A673 (cell line): ENCODE measurements around the gene LRRC51. TPM values are rescaled to one million over a fixed set of nuclear protein-coding genes. Genes with fewer than 3 reads are reported as not detected.

ENCODE experiments used
- BruUV-seq: library from RNA; stranded (reverse); fragments of 400-500 nt; replicated peaks from 2 replicates; lab custom pipeline; 2021; lab: Mats Ljungman, UMichigan
- CTCF ChIA-PET: fragments of 300-600 bp; sonication (Branson Sonifier 250); formaldehyde crosslinking; loops from one replicate; lab custom pipeline; 2022; ENCODE audit warnings: antibody characterized with exemption; lab: Charles Lee
- POLR2A ChIA-PET: fragments of 300-600 bp; sonication (Branson Sonifier 250); formaldehyde crosslinking; loops from one replicate; lab custom pipeline; 2022; ENCODE audit warnings: antibody characterized with exemption; ENCODE audit not compliant: low non-redundant PET; lab: Charles Lee
- DNase-seq: peaks from one replicate; pipeline ENCODE4 v3.0.0-alpha.2; 2015; ENCODE audit warnings: low spot score
- H3K27ac ChIP-seq: fragments of 200-600 bp; sonication (generic); 2 replicates; pipeline ENCODE4 v1.5.1; 2016; ENCODE audit warnings: mixed run types, low read depth, mild to moderate bottlenecking, mixed read lengths, antibody characterized with exemption, low read length; ENCODE audit not compliant: poor library complexity, severe bottlenecking
- H3K27me3 ChIP-seq: fragments of 200-600 bp; sonication (generic); replicated peaks from 2 replicates; pipeline ENCODE4 v1.6.1; 2017; ENCODE audit warnings: mixed run types, low read depth, mild to moderate bottlenecking, mixed read lengths, antibody characterized with exemption, low read length; ENCODE audit not compliant: insufficient read depth, poor library complexity
- H3K36me3 ChIP-seq: fragments of 200-600 bp; sonication (generic); 2 replicates; pipeline ENCODE4 v1.6.1; 2016; ENCODE audit warnings: mixed run types, mild to moderate bottlenecking, mixed read lengths, antibody characterized with exemption, low read length; ENCODE audit not compliant: insufficient read depth, poor library complexity, severe bottlenecking
- H3K4me1 ChIP-seq: fragments of 200-600 bp; sonication (generic); 2 replicates; pipeline ENCODE4 v1.6.1; 2017; ENCODE audit warnings: mixed run types, mild to moderate bottlenecking, mixed read lengths, antibody characterized with exemption, low read length; ENCODE audit not compliant: insufficient read depth, poor library complexity, severe bottlenecking
- H3K4me3 ChIP-seq: fragments of 200-600 bp; sonication (generic); 2 replicates; pipeline ENCODE4 v1.5.1; 2016; ENCODE audit warnings: low read depth, mixed run types, mild to moderate bottlenecking, mixed read lengths, low read length; ENCODE audit not compliant: poor library complexity, severe bottlenecking
- H3K9me3 ChIP-seq: fragments of 200-600 bp; sonication (generic); 2 replicates; pipeline ENCODE4 v1.6.1; 2016; ENCODE audit warnings: mixed run types, low read depth, mild to moderate bottlenecking, mixed read lengths, antibody characterized with exemption, low read length; ENCODE audit not compliant: poor library complexity, severe bottlenecking
- CTCF ChIP-seq: fragments of 300-800, 200-600 bp; sonication (generic); conservative IDR thresholded peaks from 2 replicates; pipeline ENCODE4 v1.5.1; 2017; ENCODE audit warnings: low read depth, mild to moderate bottlenecking, antibody characterized with exemption, low read length, moderate library complexity, mixed read lengths
- EZH2 ChIP-seq: fragments of 200-600 bp; sonication (generic); IDR thresholded peaks from 2 replicates; pipeline ENCODE4 v1.6.1; 2017; ENCODE audit warnings: borderline replicate concordance, low read depth, mild to moderate bottlenecking, mixed read lengths, antibody characterized with exemption, low read length; ENCODE audit not compliant: poor library complexity, severe bottlenecking
- intact Hi-C: fragments of 100-400 bp; cut with micrococcal nuclease; formaldehyde crosslinking; loops from one replicate; pipeline ENCODE4 v1.10.0; 2022; ENCODE audit not compliant: unreplicated experiment
- total RNA-seq: library from RNA; stranded (reverse); gene quantifications from 2 replicates; pipeline ENCODE4 v1.2.3, GENCODE V29; 2021

Gene LRRC51
- total RNA-seq, 1 experiment from 2014 or later, result 13.9 TPM

- CTCF ChIA-PET, result interaction anchor here (1.7 kb wide), 1 partner anchor 63 kb away, joined by 5 read pairs; no protein-coding TSS in a partner anchor
- intact Hi-C loops, result no loop called here
- Histone ChIP-seq H3K36me3 (no peaks in the 10 kb centered on the region), H3K27me3 (no peaks in the 10 kb centered on the region), H3K27ac (no peak overlapping the region), H3K4me1 (no peaks in the 10 kb centered on the region), H3K4me3 (no peak overlapping the region), H3K9me3 (no peaks in the 10 kb centered on the region)
- BruUV-seq, result no TSS peak
- TF ChIP-seq EZH2, result no peak
- TF ChIP-seq CTCF, result no peak
- POLR2A ChIA-PET, result no interaction called here
- no peak for DNase-seq
Observed at GRCh38 chr11:72088076-72088808, 7.6 kb downstream of the LRRC51 start.

- Histone ChIP-seq H3K27me3 (no peaks in the 10 kb centered on the region), H3K36me3 (peaks cover 3% of the 10 kb centered on the region), H3K4me1 (no peaks in the 10 kb centered on the region), H3K4me3 (no peak overlapping the region), H3K27ac (no peak overlapping the region), H3K9me3 (no peaks in the 10 kb centered on the region)
- ChIA-PET POLR2A (no interaction called here), CTCF (interaction anchor here (1.1 to 3.7 kb wide), 3 partner anchors 51 to 340 kb away, joined by 3 to 59 read pairs (median 5); no protein-coding TSS in a partner anchor)
- DNase-seq, result peak; percentile 81
- intact Hi-C loops, result loop anchor here (1.0 to 2.0 kb wide), 2 partner anchors 66 to 114 kb away; no protein-coding TSS in a partner anchor
- no peak for TF ChIP-seq EZH2
- peak; percentile 91 for TF ChIP-seq CTCF
- no TSS peak for BruUV-seq
Observed at GRCh38 chr11:72091292-72091691, 10.6 kb downstream of the LRRC51 start.

GRCh38 chr11:72098741-72099140 is 18.1 kb downstream of the LRRC51 start:
- H3K27me3 ChIP-seq, result no peaks in the 10 kb centered on the region
- H3K27ac ChIP-seq, result no peak overlapping the region
- H3K36me3 ChIP-seq, result peaks cover 24% of the 10 kb centered on the region
- TF ChIP-seq CTCF (no peak), EZH2 (no peak)
- no peak for DNase-seq
- CTCF ChIA-PET, result no interaction called here
- intact Hi-C loops, result no loop called here
- POLR2A ChIA-PET, result no interaction called here
- H3K9me3 ChIP-seq, result no peaks in the 10 kb centered on the region
- no TSS peak for BruUV-seq
- H3K4me3 ChIP-seq, result no peak overlapping the region
- peaks cover 13% of the 10 kb centered on the region for H3K4me1 ChIP-seq
